IMR-90 (cell line): Measurements from ENCODE around the gene ZSWIM5. TPM values are rescaled to one million over a fixed set of nuclear protein-coding genes. Genes with fewer than 3 reads are reported as not detected.

ENCODE experiments used
- ATAC-seq: fragments of 200-7000 bp; cut with Tn5 transposase; 2 replicates; pipeline ENCODE4 v1.9.1; 2020; ENCODE audit warnings: low read depth, mild to moderate bottlenecking, moderate library complexity
- BruUV-seq: library from RNA; stranded (reverse); fragments of 400-500 nt; replicated peaks from 2 replicates; lab custom pipeline; 2021; lab: Mats Ljungman, UMichigan
- CTCF ChIA-PET: fragments of 300-600 bp; formaldehyde crosslinking; extraction: SDS; loops from one replicate; lab custom pipeline; 2021; ENCODE audit warnings: antibody characterized with exemption; lab: Yijun Ruan, JAX
- POLR2A ChIA-PET: fragments of 300-600 bp; sonication (Branson Sonifier 250); formaldehyde crosslinking; loops from one replicate; lab custom pipeline; 2022; ENCODE audit warnings: antibody characterized with exemption; ENCODE audit not compliant: unreplicated experiment; lab: Charles Lee
- DNase-seq: peaks from one replicate; pipeline ENCODE4 v3.0.0; 2013
- H2AFZ ChIP-seq: replicated peaks from 2 replicates; pipeline ENCODE3; 2013; ENCODE audit warnings: low read length, mild to moderate bottlenecking; ENCODE audit not compliant: poor library complexity
- H2AK5ac ChIP-seq: 2 replicates; pipeline ENCODE4 v1.6.1; 2013; ENCODE audit warnings: low read depth, low read length, inconsistent platforms
- H2AK9ac ChIP-seq: replicated peaks from 2 replicates; pipeline ENCODE3; 2013; ENCODE audit warnings: mild to moderate bottlenecking, low read depth, low read length, moderate library complexity; ENCODE audit not compliant: poor library complexity
- H2BK120ac ChIP-seq: 2 replicates; pipeline ENCODE4 v1.6.1; 2013; ENCODE audit warnings: low read depth, low read length, inconsistent platforms
- H2BK15ac ChIP-seq: 3 replicates; pipeline ENCODE4 v1.6.1; 2013; ENCODE audit warnings: low read depth, low read length, inconsistent platforms
- H2BK20ac ChIP-seq: 2 replicates; pipeline ENCODE4 v1.6.1; 2013; ENCODE audit warnings: low read depth, mild to moderate bottlenecking, inconsistent platforms, low read length, moderate library complexity
- H2BK5ac ChIP-seq: 2 replicates; pipeline ENCODE4 v1.6.1; 2013; ENCODE audit warnings: mild to moderate bottlenecking, low read depth, low read length, inconsistent platforms; ENCODE audit not compliant: poor library complexity, severe bottlenecking
- H3K14ac ChIP-seq: replicated peaks from 2 replicates; pipeline ENCODE4 v1.6.1; 2013; ENCODE audit warnings: low read depth, low read length, inconsistent platforms
- H3K18ac ChIP-seq: 2 replicates; pipeline ENCODE4 v1.6.1; 2013; ENCODE audit warnings: low read depth, low read length, control low read depth
- H3K23ac ChIP-seq: 2 replicates; pipeline ENCODE4 v1.6.1; 2013; ENCODE audit warnings: low read depth, low read length, inconsistent platforms
- H3K27ac ChIP-seq: 2 replicates; pipeline ENCODE4 v1.5.1; 2013; ENCODE audit warnings: mild to moderate bottlenecking, control low read depth, low read length; ENCODE audit not compliant: insufficient read depth
- H3K27me3 ChIP-seq: 2 replicates; pipeline ENCODE4 v1.6.1; 2013; ENCODE audit warnings: low read length; ENCODE audit not compliant: control insufficient read depth, insufficient read depth
- H3K36me3 ChIP-seq: 2 replicates; pipeline ENCODE4 v1.6.1; 2013; ENCODE audit warnings: low read length, mixed read lengths; ENCODE audit not compliant: control insufficient read depth, insufficient read depth
- H3K4ac ChIP-seq: 2 replicates; pipeline ENCODE4 v1.6.1; 2013; ENCODE audit warnings: low read depth, low read length, inconsistent platforms
- H3K4me1 ChIP-seq: 2 replicates; pipeline ENCODE4 v1.6.1; 2013; ENCODE audit warnings: low read length, mixed read lengths; ENCODE audit not compliant: control insufficient read depth, insufficient read depth
- H3K4me2 ChIP-seq: 2 replicates; pipeline ENCODE4 v1.6.1; 2013; ENCODE audit warnings: low read depth, mild to moderate bottlenecking, control low read depth, low read length, moderate library complexity
- H3K4me3 ChIP-seq: 2 replicates; pipeline ENCODE4 v1.5.1; 2013; ENCODE audit warnings: low read depth, mild to moderate bottlenecking, control low read depth, low read length, moderate library complexity; ENCODE audit not compliant: insufficient read depth
- H3K56ac ChIP-seq: 2 replicates; pipeline ENCODE4 v1.6.1; 2013; ENCODE audit warnings: low read length, inconsistent platforms; ENCODE audit not compliant: insufficient read depth; ENCODE audit errors: extremely low read depth
- H3K79me1 ChIP-seq, 2 experiments: 2 replicates each; pipeline ENCODE4 v1.6.1; 2013; ENCODE audit warnings: low read length in 2 of 2, inconsistent platforms in 1 of 2, low read depth in 1 of 2
- H3K9ac ChIP-seq: 2 replicates; pipeline ENCODE4 v1.6.1; 2013; ENCODE audit warnings: low read depth, low read length, control low read depth
- H3K9me1 ChIP-seq: 2 replicates; pipeline ENCODE4 v1.6.1; 2013; ENCODE audit warnings: low read length, inconsistent platforms; ENCODE audit not compliant: insufficient read depth
- H3K9me3 ChIP-seq: 2 replicates; pipeline ENCODE4 v1.6.1; 2013; ENCODE audit warnings: low read length; ENCODE audit not compliant: control insufficient read depth, insufficient read depth
- H4K20me1 ChIP-seq: 2 replicates; pipeline ENCODE4 v1.6.1; 2013; ENCODE audit warnings: low read length, inconsistent platforms; ENCODE audit not compliant: insufficient read depth
- H4K5ac ChIP-seq: 2 replicates; pipeline ENCODE4 v1.6.1; 2013; ENCODE audit warnings: mild to moderate bottlenecking, low read depth, low read length, control low read depth
- H4K8ac ChIP-seq, 2 experiments: 2 replicates each; pipeline ENCODE4 v1.6.1; 2013; ENCODE audit warnings: low read depth in 2 of 2, low read length in 2 of 2, control low read depth in 1 of 2, inconsistent platforms in 1 of 2
- H4K91ac ChIP-seq: 2 replicates; pipeline ENCODE4 v1.6.1; 2013; ENCODE audit warnings: low read depth, low read length, inconsistent platforms; ENCODE audit not compliant: insufficient read depth
- BHLHE40 ChIP-seq: fragments of 150-350 bp; IDR thresholded peaks from 2 replicates; pipeline ENCODE4 v1.6.1; 2016; ENCODE audit warnings: mild to moderate bottlenecking, low read depth, low read length
- CEBPB ChIP-seq: IDR thresholded peaks from 2 replicates; pipeline ENCODE4 v1.6.1; 2012; ENCODE audit warnings: low read depth, low read length, improper control_type of control experiment
- CHD1 ChIP-seq: IDR thresholded peaks from 2 replicates; pipeline ENCODE4 v1.6.1; 2012; ENCODE audit warnings: low read depth, low read length, improper control_type of control experiment
- CTCF ChIP-seq: conservative IDR thresholded peaks from 2 replicates; pipeline ENCODE4 v1.5.1; 2012; ENCODE audit warnings: mild to moderate bottlenecking, low read depth, low read length, improper control_type of control experiment
- ELK1 ChIP-seq: fragments of 150-350 bp; IDR thresholded peaks from 2 replicates; pipeline ENCODE4 v1.6.1; 2016; ENCODE audit warnings: low read depth, mild to moderate bottlenecking, low read length, moderate library complexity, borderline replicate concordance
- FOS ChIP-seq: fragments of 150-350 bp; IDR thresholded peaks from 2 replicates; pipeline ENCODE4 v1.6.1; 2016; ENCODE audit warnings: low read depth, low read length
- MAFK ChIP-seq: IDR thresholded peaks from 2 replicates; pipeline ENCODE4 v1.6.1; 2012; ENCODE audit warnings: low read depth, low read length, improper control_type of control experiment
- MAZ ChIP-seq: IDR thresholded peaks from 2 replicates; pipeline ENCODE4 v1.6.1; 2012; ENCODE audit warnings: low read depth, mild to moderate bottlenecking, low read length, improper control_type of control experiment, moderate library complexity, borderline replicate concordance
- MXI1 ChIP-seq: IDR thresholded peaks from 2 replicates; pipeline ENCODE4 v1.6.1; 2012; ENCODE audit warnings: low read depth, mild to moderate bottlenecking, low read length, moderate library complexity, borderline replicate concordance
- NFE2L2 ChIP-seq: fragments of 150-350 bp; IDR thresholded peaks from 2 replicates; pipeline ENCODE4 v1.6.1; 2016; ENCODE audit warnings: low read depth, mild to moderate bottlenecking, low read length
- POLR2A ChIP-seq: IDR thresholded peaks from 2 replicates; pipeline ENCODE4 v1.6.1; 2012; ENCODE audit warnings: mild to moderate bottlenecking, low read depth, low read length
- RAD21 ChIP-seq: IDR thresholded peaks from 2 replicates; pipeline ENCODE4 v1.6.1; 2012; ENCODE audit warnings: low read length, improper control_type of control experiment
- RCOR1 ChIP-seq: IDR thresholded peaks from 2 replicates; pipeline ENCODE4 v1.6.1; 2012; ENCODE audit warnings: mild to moderate bottlenecking, low read length, improper control_type of control experiment; ENCODE audit not compliant: insufficient replicate concordance
- RFX5 ChIP-seq: IDR thresholded peaks from 2 replicates; pipeline ENCODE4 v1.8.0; 2012; ENCODE audit warnings: low read depth, mild to moderate bottlenecking, low read length, moderate library complexity
- SMC3 ChIP-seq: fragments of 150-350 bp; IDR thresholded peaks from 2 replicates; pipeline ENCODE4 v1.6.1; 2016; ENCODE audit warnings: low read depth, mild to moderate bottlenecking, antibody characterized with exemption, low read length, moderate library complexity
- USF2 ChIP-seq: fragments of 150-350 bp; IDR thresholded peaks from 2 replicates; pipeline ENCODE4 v1.6.1; 2017; ENCODE audit warnings: mild to moderate bottlenecking, antibody characterized with exemption, low read length, low read depth
- WGBS, 2 experiments: methylation state at CpG; one replicate each; pipeline versions ENCODE4 v1.1.5 to v1.1.7; 2013; ENCODE audit warnings: missing lambda C conversion rate in 2 of 2; ENCODE audit not compliant: insufficient read length in 1 of 2; ENCODE audit errors: extremely low coverage in 2 of 2; 5-methylcytosine and 5-hydroxymethylcytosine counted together
- dilution Hi-C: fragments of 300-500 bp; cut with HindIII; formaldehyde crosslinking; loops from one replicate; pipeline ENCODE4 v1.14.3; 2018; ENCODE audit warnings: low sequenced_read_pairs; ENCODE audit not compliant: unreplicated experiment
- in situ Hi-C: fragments of 300-500 bp; cut with MboI; formaldehyde crosslinking; loops from 3 replicates; pipeline ENCODE4 v1.14.3; 2019; ENCODE audit warnings: low sequenced_read_pairs, inconsistent platforms, mixed read lengths
- intact Hi-C: fragments of 100-400 bp; cut with micrococcal nuclease; formaldehyde crosslinking; loops from 2 replicates; pipeline ENCODE4 v1.10.0; 2022
- polyA plus RNA-seq, 3 experiments: library from polyadenylated mRNA; depleted of rRNA; stranded (reverse); fragments of >200 nt; gene quantifications; 2 replicates each; pipeline ENCODE4 v1.2.3, GENCODE V29; 2012; ENCODE audit warnings: low replicate concordance in 1 of 3
- total RNA-seq: library from RNA; depleted of rRNA; stranded (reverse); fragments of >200 nt; gene quantifications from 2 replicates; pipeline ENCODE4 v1.2.3, GENCODE V29; 2012

The ZSWIM5 gene
- total and polyA plus RNA-seq, 2 of the 4 experiments (the other 2 are of a cell fraction) = under 0.01 to 0.03 TPM

- Histone ChIP-seq H3K4me3 (no peak overlapping the region), H4K20me1 (no peaks in the 10 kb centered on the region), H3K23ac (no peak overlapping the region), H4K91ac (no peak overlapping the region), H3K9ac (no peak overlapping the region), H3K36me3 (no peaks in the 10 kb centered on the region), H2AK9ac (no peak overlapping the region), H2BK120ac (no peak overlapping the region), H3K4me2 (no peak overlapping the region), H3K79me1 (no peaks in the 10 kb centered on the region), H3K14ac (no peak overlapping the region), H3K9me3 (no peaks in the 10 kb centered on the region), H3K56ac (no peak overlapping the region), H3K4me1 (no peaks in the 10 kb centered on the region), H2BK15ac (no peak overlapping the region), H2AFZ (no peak overlapping the region), H3K4ac (no peak overlapping the region), H3K9me1 (no peaks in the 10 kb centered on the region), H2AK5ac (no peak overlapping the region), H3K18ac (no peak overlapping the region), H4K5ac (no peak overlapping the region), H2BK20ac (no peak overlapping the region), H3K27ac (no peak overlapping the region), H3K27me3 (peaks cover 2% of the 10 kb centered on the region), H2BK5ac (no peak overlapping the region), H4K8ac (no peak overlapping the region)
- POLR2A ChIA-PET = no interaction called here
- TF ChIP-seq MAFK (no peak), USF2 (no peak), NFE2L2 (no peak), POLR2A (no peak), CEBPB (no peak), RFX5 (no peak), FOS (no peak), BHLHE40 (no peak), SMC3 (no peak), RCOR1 (no peak), ELK1 (no peak), MXI1 (no peak), MAZ (no peak), RAD21 (no peak), CTCF (no peak), CHD1 (no peak)
- intact Hi-C loops (no loop called here), dilution Hi-C loops (no loop called here), in situ Hi-C loops (no loop called here)
- CTCF ChIA-PET = no interaction called here
- no peak for ATAC-seq
- WGBS, 2 experiments = no CpG with 5 or more reads among the region's 1 CpG
- no TSS peak for BruUV-seq
- DNase-seq = no peak
Observed at GRCh38 chr1:45148209-45148825, 58.1 kb downstream of the ZSWIM5 start.
